Kidney (tissue), 14 donors: ENCODE results near the gene HBQ1. TPM values are rescaled to one million over a fixed set of nuclear protein-coding genes. Genes with fewer than 3 reads are reported as not detected.
A peak's percentile ranks its signal among the peaks of the same experiment; 100 is the strongest.
"Not testable (repeated sequence)": the region's sequence is repeated elsewhere in the genome, so short reads cannot be mapped to it uniquely, and the experiment has no call there.

Source experiments
- DNase-seq, 5 donors: peaks; one replicate each; pipeline ENCODE4 v3.0.0-alpha.2; 2013 to 2020
- FAIRE-seq: peaks from 2 replicates; lab custom pipeline; 2012; peaks lifted over from hg19 to GRCh38; lab: Jason Lieb, UNC
- H3K27ac ChIP-seq, 2 donors: one replicate each; pipeline ENCODE4 v1.7.0; 2013; ENCODE audit warnings: low read depth in 2 of 2, low read length in 2 of 2, inconsistent platforms in 1 of 2
- H3K27me3 ChIP-seq: one replicate; pipeline ENCODE4 v1.7.1; 2013; ENCODE audit warnings: low read length, inconsistent platforms; ENCODE audit not compliant: control insufficient read depth, insufficient read depth
- H3K36me3 ChIP-seq, 3 donors: one replicate each; pipeline versions ENCODE4 v1.7.0 to v1.7.1; 2013; ENCODE audit warnings: low read length in 3 of 3, control low read depth in 1 of 3, inconsistent platforms in 1 of 3; ENCODE audit not compliant: insufficient read depth in 3 of 3, control insufficient read depth in 2 of 3
- H3K4me1 ChIP-seq, 3 donors: one replicate each; pipeline versions ENCODE4 v1.7.0 to v1.7.1; 2013; ENCODE audit warnings: low read length in 3 of 3, inconsistent platforms in 1 of 3, low read depth in 1 of 3; ENCODE audit not compliant: control insufficient read depth in 2 of 3, insufficient read depth in 2 of 3
- H3K4me3 ChIP-seq, 3 donors: one replicate each; pipeline versions ENCODE4 v1.7.0 to v1.8.1; 2013; ENCODE audit warnings: low read length in 3 of 3, control low read depth in 1 of 3, inconsistent platforms in 1 of 3
- H3K9ac ChIP-seq, 3 donors: one replicate each; pipeline versions ENCODE4 v1.7.0 to v1.7.1; 2013; ENCODE audit warnings: low read length in 3 of 3, control low read depth in 1 of 3, inconsistent platforms in 1 of 3
- H3K9me3 ChIP-seq, 3 donors: one replicate each; pipeline versions ENCODE4 v1.7.0 to v1.7.1; 2013; ENCODE audit warnings: low read length in 3 of 3, control low read depth in 1 of 3, inconsistent platforms in 1 of 3; ENCODE audit not compliant: control insufficient read depth in 2 of 3, insufficient read depth in 1 of 3
- intact Hi-C: fragments of 100-400 bp; cut with DNase I; formaldehyde crosslinking; loops from one replicate; pipeline ENCODE4 v1.11.1; 2022
- polyA plus RNA-seq: library from polyadenylated mRNA; stranded (reverse); fragments of 350-450 nt; fragmentation: Illumina TruSeq; extraction: RNeasy Lipid Tissue Mini Kit (QIAGEN cat#74804); gene quantifications from one replicate; pipeline ENCODE4 v1.2.3, GENCODE V29; 2014; ENCODE audit warnings: low read depth, low replicate concordance; ENCODE audit not compliant: insufficient read depth
- total RNA-seq: library from RNA; stranded (reverse); fragmentation: NEBNext Ultra II Directional; extraction: Animal tissue kit (Norgen Biotek cat#: 25700); gene quantifications from one replicate; pipeline ENCODE4 v1.2.1, GENCODE V29; 2021
- TF ChIP-seq, protein P1 (sequence below): IDR thresholded peaks from 3 replicates; pipeline ENCODE4 v1.5.1; 2012; ENCODE audit warnings: mild to moderate bottlenecking, moderate library complexity, borderline replicate concordance; ENCODE audit not compliant: insufficient read depth; ENCODE audit errors: extremely low read depth
- donor health status: control.
- donor health status: control.
- donor health status: control.
- donor health status: control.
- donor health status: control.
- donor health status: DM: yes; HTN: yes; CAD: no.
- donor health status: Normal renal cell carcinoma (clear cell type).

HBQ1 gene
- total and polyA plus RNA-seq, 2 donors from 2014 or later, result not detected

DNA sequence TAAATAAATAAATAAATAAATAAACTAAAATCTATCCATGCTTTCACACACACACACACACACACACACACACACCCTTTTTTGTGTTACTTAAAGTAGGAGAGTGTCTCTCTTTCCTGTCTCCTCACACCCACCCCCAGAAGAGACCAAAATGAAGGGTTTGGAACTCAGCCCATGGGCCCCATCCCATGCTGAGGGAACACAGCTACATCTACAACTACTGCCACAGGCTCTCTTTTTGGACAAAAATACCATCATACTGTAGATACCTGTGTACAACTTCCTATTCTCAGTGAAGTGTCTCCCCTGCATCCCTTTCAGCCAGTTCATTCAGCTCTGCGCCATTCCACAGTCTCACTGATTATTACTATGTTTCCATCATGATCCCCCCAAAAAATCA lies 9.5 kb upstream of the HBQ1 start:
- DNase-seq, result no peak
- FAIRE-seq, result no peak

DNA sequence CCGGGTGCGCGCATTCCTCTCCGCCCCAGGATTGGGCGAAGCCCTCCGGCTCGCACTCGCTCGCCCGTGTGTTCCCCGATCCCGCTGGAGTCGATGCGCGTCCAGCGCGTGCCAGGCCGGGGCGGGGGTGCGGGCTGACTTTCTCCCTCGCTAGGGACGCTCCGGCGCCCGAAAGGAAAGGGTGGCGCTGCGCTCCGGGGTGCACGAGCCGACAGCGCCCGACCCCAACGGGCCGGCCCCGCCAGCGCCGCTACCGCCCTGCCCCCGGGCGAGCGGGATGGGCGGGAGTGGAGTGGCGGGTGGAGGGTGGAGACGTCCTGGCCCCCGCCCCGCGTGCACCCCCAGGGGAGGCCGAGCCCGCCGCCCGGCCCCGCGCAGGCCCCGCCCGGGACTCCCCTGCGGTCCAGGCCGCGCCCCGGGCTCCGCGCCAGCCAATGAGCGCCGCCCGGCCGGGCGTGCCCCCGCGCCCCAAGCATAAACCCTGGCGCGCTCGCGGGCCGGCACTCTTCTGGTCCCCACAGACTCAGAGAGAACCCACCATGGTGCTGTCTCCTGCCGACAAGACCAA lies 7.8 kb upstream of the HBQ1 start, which contains the start of gene HBA2:
TSS of gene HBA2 (plus strand) at position 503 of the 568 bp plus-strand sequence. CDS start at position 540, 37 bp downstream.
- H3K4me3 ChIP-seq, H3K9me3 ChIP-seq, intact Hi-C loops, H3K4me1 ChIP-seq, H3K9ac ChIP-seq, H3K36me3 ChIP-seq, H3K27ac ChIP-seq, DNase-seq, FAIRE-seq: not testable (repeated sequence)
- H3K27me3 ChIP-seq, result peaks cover 29% of the 10 kb centered on the region

More for the DNA sequence above, 9.5 kb upstream of the HBQ1 start:
- Histone ChIP-seq H3K4me1 (peaks cover 0 to 2% (median 0%) of the 10 kb centered on the region in 3 donors), H3K36me3 (no peaks in the 10 kb centered on the region), H3K9me3 (no peaks in the 10 kb centered on the region), H3K27me3 (peaks cover 38% of the 10 kb centered on the region), H3K4me3 (no peak overlapping the region), H3K27ac (no peak overlapping the region), H3K9ac (no peak overlapping the region)
- TF ChIP-seq, protein P1, sequence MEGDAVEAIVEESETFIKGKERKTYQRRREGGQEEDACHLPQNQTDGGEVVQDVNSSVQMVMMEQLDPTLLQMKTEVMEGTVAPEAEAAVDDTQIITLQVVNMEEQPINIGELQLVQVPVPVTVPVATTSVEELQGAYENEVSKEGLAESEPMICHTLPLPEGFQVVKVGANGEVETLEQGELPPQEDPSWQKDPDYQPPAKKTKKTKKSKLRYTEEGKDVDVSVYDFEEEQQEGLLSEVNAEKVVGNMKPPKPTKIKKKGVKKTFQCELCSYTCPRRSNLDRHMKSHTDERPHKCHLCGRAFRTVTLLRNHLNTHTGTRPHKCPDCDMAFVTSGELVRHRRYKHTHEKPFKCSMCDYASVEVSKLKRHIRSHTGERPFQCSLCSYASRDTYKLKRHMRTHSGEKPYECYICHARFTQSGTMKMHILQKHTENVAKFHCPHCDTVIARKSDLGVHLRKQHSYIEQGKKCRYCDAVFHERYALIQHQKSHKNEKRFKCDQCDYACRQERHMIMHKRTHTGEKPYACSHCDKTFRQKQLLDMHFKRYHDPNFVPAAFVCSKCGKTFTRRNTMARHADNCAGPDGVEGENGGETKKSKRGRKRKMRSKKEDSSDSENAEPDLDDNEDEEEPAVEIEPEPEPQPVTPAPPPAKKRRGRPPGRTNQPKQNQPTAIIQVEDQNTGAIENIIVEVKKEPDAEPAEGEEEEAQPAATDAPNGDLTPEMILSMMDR, result no peak
- intact Hi-C loops, result no loop called here

DNA sequence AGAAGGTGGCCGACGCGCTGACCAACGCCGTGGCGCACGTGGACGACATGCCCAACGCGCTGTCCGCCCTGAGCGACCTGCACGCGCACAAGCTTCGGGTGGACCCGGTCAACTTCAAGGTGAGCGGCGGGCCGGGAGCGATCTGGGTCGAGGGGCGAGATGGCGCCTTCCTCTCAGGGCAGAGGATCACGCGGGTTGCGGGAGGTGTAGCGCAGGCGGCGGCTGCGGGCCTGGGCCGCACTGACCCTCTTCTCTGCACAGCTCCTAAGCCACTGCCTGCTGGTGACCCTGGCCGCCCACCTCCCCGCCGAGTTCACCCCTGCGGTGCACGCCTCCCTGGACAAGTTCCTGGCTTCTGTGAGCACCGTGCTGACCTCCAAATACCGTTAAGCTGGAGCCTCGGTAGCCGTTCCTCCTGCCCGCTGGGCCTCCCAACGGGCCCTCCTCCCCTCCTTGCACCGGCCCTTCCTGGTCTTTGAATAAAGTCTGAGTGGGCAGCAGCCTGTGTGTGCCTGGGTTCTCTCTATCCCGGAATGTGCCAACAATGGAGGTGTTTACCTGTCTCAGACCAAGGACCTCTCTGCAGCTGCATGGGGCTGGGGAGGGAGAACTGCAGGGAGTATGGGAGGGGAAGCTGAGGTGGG lies 6.9 kb upstream of the HBQ1 start:
- intact Hi-C loops, H3K4me1 ChIP-seq, FAIRE-seq, H3K27ac ChIP-seq, H3K9ac ChIP-seq, H3K36me3 ChIP-seq, H3K4me3 ChIP-seq, H3K9me3 ChIP-seq: not testable (repeated sequence)
- peak in 1 of 5 donors; percentile 52 for DNase-seq
- peaks cover 35% of the 10 kb centered on the region for H3K27me3 ChIP-seq

DNA sequence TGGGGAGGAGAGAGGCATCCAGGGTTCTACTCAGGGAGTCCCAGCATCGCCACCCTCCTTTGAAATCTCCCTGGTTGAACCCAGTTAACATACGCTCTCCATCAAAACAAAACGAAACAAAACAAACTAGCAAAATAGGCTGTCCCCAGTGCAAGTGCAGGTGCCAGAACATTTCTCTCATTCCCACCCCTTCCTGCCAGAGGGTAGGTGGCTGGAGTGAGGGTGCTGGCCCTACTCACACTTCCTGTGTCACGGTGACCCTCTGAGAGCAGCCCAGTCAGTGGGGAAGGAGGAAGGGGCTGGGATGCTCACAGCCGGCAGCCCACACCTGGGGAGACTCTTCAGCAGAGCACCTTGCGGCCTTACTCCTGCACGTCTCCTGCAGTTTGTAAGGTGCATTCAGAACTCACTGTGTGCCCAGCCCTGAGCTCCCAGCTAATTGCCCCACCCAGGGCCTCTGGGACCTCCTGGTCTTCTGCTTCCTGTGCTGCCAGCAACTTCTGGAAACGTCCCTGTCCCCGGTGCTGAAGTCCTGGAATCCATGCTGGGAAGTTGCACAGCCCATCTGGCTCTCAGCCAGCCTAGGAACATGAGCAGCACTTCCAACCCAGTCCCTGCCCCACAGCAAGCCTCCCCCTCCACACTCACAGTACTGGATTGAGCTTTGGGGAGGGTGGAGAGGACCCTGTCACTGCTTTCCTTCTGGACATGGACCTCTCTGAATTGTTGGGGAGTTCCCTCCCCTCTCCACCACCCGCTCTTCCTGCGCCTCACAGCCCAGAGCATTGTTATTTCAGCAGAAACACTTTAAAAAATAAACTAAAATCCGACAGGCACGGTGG lies 6.1 kb upstream of the HBQ1 start:
- intact Hi-C loops, FAIRE-seq: not testable (repeated sequence)
- H3K27me3 ChIP-seq, result peaks cover 34% of the 10 kb centered on the region

More for the DNA sequence above, 6.1 kb upstream of the HBQ1 start:
- peak in 1 of 5 donors; percentile 64 for DNase-seq
- H3K9ac ChIP-seq, H3K4me1 ChIP-seq, H3K36me3 ChIP-seq, H3K4me3 ChIP-seq, H3K9me3 ChIP-seq, H3K27ac ChIP-seq: not testable (repeated sequence)
